Glomerular visceral epithelial cell (primary cell): ENCODE data around the gene ARHGAP44.
"Not testable (repeated sequence)": the region's sequence is repeated elsewhere in the genome, so short reads cannot be mapped to it uniquely, and the experiment has no call there.

Experiments used
- DNase-seq: peaks from one replicate; pipeline ENCODE4 v3.0.0-alpha.2; 2016; ENCODE audit errors: extremely low spot score

ARHGAP44 gene

GRCh38 chr17:12963505-12963904 is 174.2 kb downstream of the ARHGAP44 start:
- no peak for DNase-seq

- DNase-seq, result no peak
Observed at GRCh38 chr17:12964162-12964561, 174.9 kb downstream of the ARHGAP44 start.

GRCh38 chr17:12964840-12965239 is 175.5 kb downstream of the ARHGAP44 start:
- DNase-seq, result no peak

- no peak for DNase-seq
Observed at GRCh38 chr17:12965988-12966387, 176.7 kb downstream of the ARHGAP44 start.

- DNase-seq, result no peak
Observed at GRCh38 chr17:12966413-12966812, 177.1 kb downstream of the ARHGAP44 start.

GRCh38 chr17:12967962-12968361 is 178.7 kb downstream of the ARHGAP44 start:
- no peak for DNase-seq

- DNase-seq, result no peak
Observed at GRCh38 chr17:12973496-12974004, 184.3 kb downstream of the ARHGAP44 start.

- no peak for DNase-seq
Observed at GRCh38 chr17:12974005-12974531, 184.8 kb downstream of the ARHGAP44 start.

- no peak for DNase-seq
Observed at GRCh38 chr17:12977008-12977751, 187.9 kb downstream of the ARHGAP44 start.

- not testable (repeated sequence) for DNase-seq
Observed at GRCh38 chr17:12978787-12979186, 189.5 kb downstream of the ARHGAP44 start.

GRCh38 chr17:12979246-12979645 is 189.9 kb downstream of the ARHGAP44 start:
- DNase-seq, result no peak

- DNase-seq, result no peak
Observed at GRCh38 chr17:12979826-12980500, 190.7 kb downstream of the ARHGAP44 start.

GRCh38 chr17:12982224-12982623 is 192.9 kb downstream of the ARHGAP44 start:
- no peak for DNase-seq

GRCh38 chr17:12983991-12984884 is 194.9 kb downstream of the ARHGAP44 start:
- no peak for DNase-seq

GRCh38 chr17:12985431-12986293 is 196.4 kb downstream of the ARHGAP44 start:
- no peak for DNase-seq

GRCh38 chr17:12987120-12987519 is 197.8 kb downstream of the ARHGAP44 start:
- no peak for DNase-seq

GRCh38 chr17:12990041-12990808 is 200.9 kb downstream of the ARHGAP44 start:
- DNase-seq, result no peak

- no peak for DNase-seq
Observed at GRCh38 chr17:12990926-12991325, 201.6 kb downstream of the ARHGAP44 start.

GRCh38 chr17:12992676-12993075 is 203.4 kb downstream of the ARHGAP44 start:
- DNase-seq, result no peak

GRCh38 chr17:12993631-12994030 is 204.3 kb downstream of the ARHGAP44 start:
- no peak for DNase-seq
